NCI-H1436 treated with DMSO at 0.1 percent for 48 hours (cell line): ENCODE data around the gene TRIM40.

Experiments
- DNase-seq: peaks from one replicate; lab custom pipeline; 2025; lab: John Stamatoyannopoulos, UW

TRIM40 gene

DNA sequence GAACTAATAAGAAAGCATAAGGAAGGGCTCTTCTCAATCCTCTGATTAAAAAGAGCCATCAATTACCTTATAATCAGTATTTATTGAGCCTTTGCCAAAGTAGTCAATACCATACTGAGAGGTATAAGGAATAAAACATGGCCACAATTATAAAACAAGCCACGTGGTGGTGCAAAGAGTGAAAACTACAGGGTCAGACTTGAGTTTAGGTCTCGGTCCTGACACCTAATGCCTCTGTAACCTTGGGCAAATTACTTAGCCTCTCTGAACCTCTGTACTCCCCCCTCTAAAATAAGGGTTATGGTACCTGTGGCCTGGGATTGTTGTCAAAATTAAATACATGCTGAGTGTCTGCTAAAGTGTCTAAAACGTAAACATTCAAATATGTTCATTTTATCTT is 13.3 kb downstream of the TRIM40 start:
- DNase-seq: no peak

DNA sequence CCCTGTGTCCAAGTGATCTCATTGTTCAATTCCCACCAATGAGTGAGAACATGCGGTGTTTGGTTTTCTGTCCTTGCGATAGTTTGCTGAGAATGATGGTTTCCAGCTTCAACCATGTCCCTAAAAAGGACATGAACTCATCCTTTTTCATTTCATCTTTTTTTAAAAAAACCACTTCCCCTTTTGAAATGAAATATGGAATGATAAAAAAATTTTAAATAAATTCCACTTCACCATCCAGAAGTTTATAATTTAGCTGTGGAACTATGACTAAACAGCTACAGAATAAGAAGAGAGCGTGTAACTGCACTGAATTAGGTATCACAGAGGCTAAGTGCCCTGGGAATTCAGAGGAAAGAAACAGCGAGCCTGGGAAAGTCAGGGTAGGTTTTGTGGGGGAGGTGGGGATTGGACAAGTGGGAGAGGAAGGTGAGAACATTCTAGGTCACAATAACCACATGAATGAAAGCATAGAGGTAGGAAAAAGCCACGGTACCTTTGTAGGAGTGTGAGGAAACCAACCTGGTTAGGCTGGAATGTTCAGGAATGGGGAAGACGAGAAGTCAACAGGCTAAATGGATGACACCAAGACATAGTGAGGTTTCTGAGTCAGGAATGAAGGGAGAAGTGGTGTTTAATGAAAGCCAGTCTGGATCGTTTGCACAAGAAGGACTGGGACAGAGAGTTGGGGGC is 14.1 kb downstream of the TRIM40 start:
- DNase-seq: no peak

- no peak for DNase-seq
Measured at GRCh38 chr6:30150671-30151395, 14.9 kb downstream of the TRIM40 start.

DNA sequence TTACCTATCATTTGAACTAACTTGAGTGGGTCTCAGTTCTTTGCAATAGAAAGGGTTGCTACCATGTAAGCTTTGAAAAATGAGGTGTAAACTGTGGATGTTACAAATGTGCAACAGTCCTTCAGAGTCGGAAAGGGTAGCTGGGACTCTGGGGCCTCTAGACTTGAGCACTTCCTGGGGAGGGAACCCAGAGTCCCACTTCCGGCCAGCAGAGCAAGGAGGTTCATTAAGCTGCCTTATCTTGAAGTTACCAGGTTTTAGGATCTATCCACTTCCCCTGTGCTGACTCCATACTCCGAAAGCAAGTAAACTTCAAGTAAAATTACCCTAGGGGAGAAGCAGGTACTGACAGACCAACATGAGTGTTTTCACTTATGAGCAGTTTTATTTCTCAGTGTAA is 15.6 kb downstream of the TRIM40 start:
- DNase-seq: no peak

DNA sequence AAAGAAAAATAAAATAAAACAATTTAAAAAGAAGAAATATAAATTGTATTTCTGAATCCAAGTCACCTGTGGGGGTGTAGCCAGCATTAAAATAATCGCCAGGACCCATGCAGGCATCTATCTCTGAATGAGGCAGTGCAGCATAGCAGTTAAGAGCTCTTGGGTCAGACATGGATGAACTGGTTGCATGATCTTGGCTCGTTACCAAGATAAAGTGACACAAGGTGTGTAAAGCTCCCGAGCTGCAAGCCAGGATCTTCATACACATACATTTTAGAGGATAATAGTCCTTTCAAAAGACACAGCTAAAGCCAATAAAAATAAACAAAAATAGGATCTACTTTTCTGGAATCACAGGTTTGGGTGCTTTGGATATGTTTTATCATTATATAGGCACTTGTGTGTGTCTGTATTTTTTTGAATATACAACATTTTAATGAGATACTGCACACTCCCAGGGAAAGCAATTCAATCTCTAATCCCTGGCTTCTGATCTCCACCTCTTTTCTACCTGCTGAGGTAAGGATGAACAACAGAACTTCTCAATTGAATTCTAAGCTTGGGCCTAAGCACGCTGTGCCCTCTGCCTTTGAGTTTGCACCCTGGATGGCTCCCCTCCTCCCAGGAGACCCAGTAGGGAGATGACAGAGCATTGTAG is 16.2 kb downstream of the TRIM40 start:
- DNase-seq: no peak

- DNase-seq: no peak
Measured at GRCh38 chr6:30152910-30153610, 17.1 kb downstream of the TRIM40 start.

- DNase-seq: no peak
Measured at GRCh38 chr6:30154061-30154460, 18.1 kb downstream of the TRIM40 start.

DNA sequence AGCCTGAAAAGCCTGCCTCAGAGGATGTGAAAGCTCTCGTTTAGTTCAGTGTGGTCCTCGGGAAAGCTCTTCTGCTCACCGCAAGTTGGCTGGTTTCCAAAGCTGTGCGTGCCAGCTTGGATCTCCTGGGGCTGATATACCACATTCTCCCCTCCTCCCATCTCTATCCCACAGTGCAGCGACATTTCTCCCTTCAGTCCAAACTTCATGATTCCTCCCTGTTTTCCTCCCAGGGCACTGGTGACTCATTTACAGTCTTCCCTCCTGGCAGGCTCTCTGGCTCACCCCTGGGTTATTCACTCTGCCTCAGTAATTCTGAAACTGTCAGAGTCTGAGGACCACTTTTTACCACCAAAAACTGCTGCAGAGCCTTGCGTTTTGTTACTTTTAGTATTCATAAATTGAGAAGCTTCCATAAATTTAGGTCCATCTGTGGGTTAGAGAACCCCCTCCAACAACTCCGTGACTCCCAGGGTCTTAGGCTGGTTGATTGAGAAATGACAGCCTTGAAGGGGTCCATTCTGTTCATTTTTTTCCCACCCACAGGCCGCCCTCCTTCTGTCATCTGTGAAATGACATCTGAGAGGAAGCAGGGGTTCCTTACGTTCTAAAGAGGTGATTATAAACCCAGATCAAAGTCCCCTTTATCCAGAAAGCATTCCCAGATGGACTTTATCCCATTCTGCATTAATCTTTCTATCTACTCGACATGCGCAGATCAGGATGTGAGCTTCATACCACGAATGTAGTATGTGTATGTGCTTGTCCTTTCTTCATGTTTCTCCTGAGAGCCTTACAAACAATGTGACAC is 19.0 kb downstream of the TRIM40 start:
- DNase-seq: no peak

- DNase-seq: no peak
Measured at GRCh38 chr6:30155520-30156261, 19.8 kb downstream of the TRIM40 start.

DNA sequence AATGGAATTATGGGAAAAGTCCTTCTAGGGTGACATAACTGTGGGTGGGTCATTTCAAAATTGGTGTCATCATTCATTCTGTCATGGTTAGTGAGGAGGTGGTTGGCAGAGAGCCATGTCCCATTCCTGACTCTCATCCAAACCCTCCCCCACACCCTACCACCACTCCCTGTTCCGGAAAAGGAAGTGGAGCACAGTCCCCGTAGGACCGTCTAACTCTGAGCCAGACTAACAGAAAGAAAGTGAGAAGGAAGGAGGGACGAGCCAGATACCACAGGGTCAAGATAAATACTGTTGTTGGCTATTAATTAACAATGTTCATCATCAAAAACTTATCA is 20.3 kb downstream of the TRIM40 start:
- DNase-seq: no peak

- no peak for DNase-seq
Measured at GRCh38 chr6:30156774-30157173, 20.8 kb downstream of the TRIM40 start.

DNA sequence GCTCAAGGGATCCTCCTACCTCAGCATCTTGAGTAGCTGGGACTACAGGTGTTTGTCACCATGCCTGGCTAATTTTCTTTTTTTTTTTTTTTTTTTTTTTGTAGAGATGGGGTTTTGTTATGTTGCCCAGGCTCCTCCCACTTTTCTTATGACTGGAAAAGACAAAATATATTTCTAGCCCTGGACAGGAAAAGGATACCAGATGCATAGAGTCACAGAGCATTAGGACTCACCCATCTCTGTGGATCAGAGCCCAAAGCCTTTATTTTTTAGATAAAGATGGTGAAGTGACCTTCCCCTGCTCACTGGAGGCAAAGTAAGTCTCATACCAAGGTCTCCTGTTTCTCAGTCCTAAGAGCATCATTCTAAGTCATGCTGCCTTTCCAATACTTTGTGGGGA is 21.6 kb downstream of the TRIM40 start:
- no peak for DNase-seq

- no peak for DNase-seq
Measured at GRCh38 chr6:30157999-30158398, 22.1 kb downstream of the TRIM40 start.

DNA sequence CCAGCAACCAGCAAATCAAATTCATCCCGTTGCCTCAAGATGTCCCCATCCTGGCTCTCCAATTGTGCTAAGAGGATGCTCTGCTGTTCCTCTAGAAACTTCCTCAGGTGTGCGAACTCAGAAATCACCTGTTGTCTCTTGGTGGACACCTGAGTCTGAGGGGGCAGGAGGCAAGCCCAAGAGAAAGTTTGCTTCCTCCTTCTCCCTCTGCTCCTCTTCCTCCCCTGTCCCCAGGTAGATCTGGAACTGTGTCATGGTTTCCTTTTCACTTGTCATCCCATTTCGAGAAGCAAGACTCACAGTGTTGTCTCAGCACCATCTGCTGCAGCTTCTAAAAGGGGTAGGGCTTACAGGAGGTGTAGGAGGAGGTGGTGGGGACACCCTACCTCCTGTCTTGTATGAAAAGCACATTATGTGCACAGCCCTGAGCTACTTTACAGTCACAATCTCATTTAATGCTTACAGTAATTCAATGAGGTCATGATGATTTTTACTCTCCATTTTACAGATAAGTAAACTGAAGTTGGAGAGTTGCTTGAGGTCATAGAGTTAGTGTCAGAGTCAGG is 22.6 kb downstream of the TRIM40 start:
- DNase-seq: no peak

DNA sequence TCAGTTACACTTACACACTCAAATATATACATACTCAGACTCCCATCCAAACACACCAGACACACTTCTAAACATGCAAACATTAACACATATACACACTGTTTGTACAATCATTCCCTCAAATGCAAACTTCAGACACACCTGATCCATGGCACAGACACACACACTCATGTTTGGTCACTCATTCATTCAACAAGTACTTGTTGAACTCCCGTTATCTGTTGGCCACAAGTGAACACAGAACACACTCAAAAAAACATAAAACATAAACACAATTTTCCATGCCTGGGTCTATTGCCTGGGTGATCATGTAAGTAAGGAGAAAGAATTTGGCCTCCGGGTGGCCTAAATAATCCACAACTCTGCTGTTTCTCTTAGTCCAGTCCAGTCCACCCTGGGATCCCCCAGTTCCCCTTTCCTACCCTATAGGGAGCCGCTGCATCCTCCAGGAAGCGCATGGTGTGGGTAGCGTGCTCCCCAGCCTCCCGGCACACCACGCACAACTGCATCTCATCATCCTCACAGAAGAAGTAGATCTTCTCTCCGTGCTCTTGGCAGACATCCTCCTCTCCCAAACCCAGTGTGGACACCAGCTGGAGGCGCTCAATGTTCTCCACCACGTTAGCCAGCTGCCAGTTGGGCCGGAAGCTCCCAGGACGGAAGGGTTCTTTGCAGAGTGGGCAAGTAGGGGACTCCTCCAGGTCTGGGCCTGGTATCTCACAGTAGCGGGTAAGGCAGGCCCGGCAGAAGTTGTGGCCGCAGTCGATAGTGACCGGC is 24.3 kb downstream of the TRIM40 start:
- no peak for DNase-seq

GRCh38 chr6:30160785-30161531 is 25.0 kb downstream of the TRIM40 start, which contains the start of gene TRIM10:
TSS of gene TRIM10 (minus strand) at chr6:30161211. CDS start at chr6:30160858, 353 bp downstream.
- no peak for DNase-seq

DNA sequence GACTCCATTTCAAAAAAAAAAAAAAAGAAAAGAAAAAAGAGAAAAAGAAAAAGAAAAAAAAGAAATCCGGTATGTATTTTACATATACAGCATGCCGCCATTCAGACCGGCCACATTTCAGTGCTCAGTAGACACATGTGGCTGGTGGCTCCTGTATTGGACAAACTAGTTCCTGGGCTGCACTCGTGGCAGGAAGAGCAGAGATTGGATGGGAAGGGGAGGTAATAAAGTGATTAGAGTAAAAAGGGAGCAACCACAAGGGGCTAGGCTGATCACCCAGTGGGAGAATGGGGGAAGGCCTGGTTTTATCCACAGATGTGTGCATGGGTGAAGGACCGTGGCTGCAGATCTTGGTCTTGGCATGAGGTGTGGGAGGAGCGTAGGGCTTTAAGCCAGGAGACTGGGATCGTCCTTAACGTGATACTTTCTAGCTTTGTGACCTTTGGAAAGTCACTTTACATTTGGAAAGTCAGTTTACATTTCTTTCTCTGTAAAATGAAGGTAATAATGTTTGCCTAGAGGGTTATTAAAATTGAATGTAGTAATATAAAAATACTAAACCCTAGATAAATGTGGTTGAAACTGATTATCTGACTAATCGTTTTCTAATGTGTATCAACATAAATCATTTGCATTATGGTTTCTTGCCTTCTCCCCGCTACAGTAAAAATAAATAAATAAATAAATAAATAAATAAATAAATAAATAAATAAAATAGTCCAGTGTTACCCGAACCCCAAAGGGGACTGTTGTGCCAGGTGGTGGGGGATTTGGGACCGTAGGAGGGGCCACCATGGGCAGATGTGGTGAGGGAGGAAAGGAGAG is 26.5 kb downstream of the TRIM40 start:
- no peak for DNase-seq
